SK-N-MC (cell line): Measurements from ENCODE around the gene LRCH1.

Experiments
- DNase-seq: peaks from one replicate; pipeline ENCODE4 v3.0.0-alpha.2; 2011; ENCODE audit warnings: low read depth, low spot score
- H3K27ac ChIP-seq: fragments of 200-600 bp; sonication (generic); 2 replicates; pipeline ENCODE4 v1.5.1; 2016; ENCODE audit warnings: mixed run types
- H3K36me3 ChIP-seq: fragments of 200-600 bp; sonication (generic); 2 replicates; pipeline ENCODE4 v1.6.1; 2017; ENCODE audit warnings: antibody characterized with exemption, low read length, mixed read lengths; ENCODE audit not compliant: insufficient read depth
- H3K4me3 ChIP-seq: fragments of 200-600 bp; sonication (generic); 2 replicates; pipeline ENCODE4 v1.5.1; 2016
- H3K9ac ChIP-seq: fragments of 200-600 bp; sonication (generic); 2 replicates; pipeline ENCODE4 v1.8.0; 2017; ENCODE audit warnings: mixed run types, mixed read lengths; ENCODE audit not compliant: insufficient read length
- H3K9me3 ChIP-seq: fragments of 200-600 bp; sonication (generic); 2 replicates; pipeline ENCODE4 v1.6.1; 2017; ENCODE audit warnings: low read depth, mild to moderate bottlenecking, antibody characterized with exemption, low read length, moderate library complexity, mixed read lengths
- EZH2 ChIP-seq: fragments of 200-600 bp; sonication (generic); IDR thresholded peaks from one replicate; pipeline ENCODE4 v1.6.1; 2017; ENCODE audit warnings: antibody characterized with exemption
- FOXP2 ChIP-seq: optimal IDR thresholded peaks from 2 replicates; pipeline ENCODE3; 2011; ENCODE audit warnings: mild to moderate bottlenecking, moderate library complexity; ENCODE audit not compliant: insufficient read depth; ENCODE audit errors: extremely low read length, control extremely low read depth
- POLR2AphosphoS5 ChIP-seq: IDR thresholded peaks from 2 replicates; pipeline ENCODE4 v1.6.1; 2012; ENCODE audit warnings: mild to moderate bottlenecking, low read depth, low read length, borderline replicate concordance

The LRCH1 gene

GRCh38 chr13:46643165-46643777, 90.3 kb downstream of the LRCH1 start:
- DNase-seq = no peak
- no peak overlapping the region for H3K27ac ChIP-seq
- H3K4me3 ChIP-seq = no peak overlapping the region
- TF ChIP-seq POLR2AphosphoS5 = no peak
- no peak for TF ChIP-seq EZH2
- TF ChIP-seq FOXP2 = no peak
- H3K9me3 ChIP-seq = no peaks in the 10 kb centered on the region
- no peak overlapping the region for H3K9ac ChIP-seq
- no peaks in the 10 kb centered on the region for H3K36me3 ChIP-seq

- no peaks in the 10 kb centered on the region for H3K9me3 ChIP-seq
- no peak for DNase-seq
- no peak overlapping the region for H3K27ac ChIP-seq
- no peak overlapping the region for H3K9ac ChIP-seq
- TF ChIP-seq POLR2AphosphoS5 (no peak), EZH2 (no peak), FOXP2 (no peak)
- H3K36me3 ChIP-seq = no peaks in the 10 kb centered on the region
- no peak overlapping the region for H3K4me3 ChIP-seq
Observed at GRCh38 chr13:46644816-46645215, 91.8 kb downstream of the LRCH1 start.

- Histone ChIP-seq H3K9me3 (no peaks in the 10 kb centered on the region), H3K27ac (no peak overlapping the region), H3K9ac (no peak overlapping the region), H3K36me3 (no peaks in the 10 kb centered on the region; the same call in 1 of the 2 replicates), H3K4me3 (no peak overlapping the region)
- no peak for DNase-seq
- TF ChIP-seq EZH2 (no peak), FOXP2 (no peak), POLR2AphosphoS5 (no peak)
Observed at GRCh38 chr13:46647512-46648065, 94.6 kb downstream of the LRCH1 start.

- Histone ChIP-seq H3K27ac (no peak overlapping the region), H3K36me3 (no peaks in the 10 kb centered on the region; the same call in 1 of the 2 replicates), H3K9ac (no peak overlapping the region), H3K4me3 (no peak overlapping the region), H3K9me3 (no peaks in the 10 kb centered on the region)
- TF ChIP-seq FOXP2 (no peak), POLR2AphosphoS5 (no peak), EZH2 (no peak)
- no peak for DNase-seq
Observed at GRCh38 chr13:46648166-46648607, 95.2 kb downstream of the LRCH1 start.

GRCh38 chr13:46649816-46650215, 96.8 kb downstream of the LRCH1 start:
- no peak for DNase-seq
- no peak overlapping the region for H3K9ac ChIP-seq
- TF ChIP-seq POLR2AphosphoS5 (no peak), FOXP2 (no peak), EZH2 (no peak)
- H3K4me3 ChIP-seq = no peak overlapping the region
- H3K27ac ChIP-seq = no peak overlapping the region
- no peaks in the 10 kb centered on the region for H3K9me3 ChIP-seq
- H3K36me3 ChIP-seq = no peaks in the 10 kb centered on the region; the same call in 1 of the 2 replicates

- H3K9me3 ChIP-seq = no peaks in the 10 kb centered on the region
- no peak for TF ChIP-seq FOXP2
- TF ChIP-seq POLR2AphosphoS5 = no peak
- TF ChIP-seq EZH2 = no peak
- DNase-seq = no peak
- H3K36me3 ChIP-seq = no peaks in the 10 kb centered on the region; the same call in 1 of the 2 replicates
- H3K4me3 ChIP-seq = peak overlapping the region; percentile 34
- peak overlapping the region; percentile 33; the same call in 1 of the 2 replicates for H3K27ac ChIP-seq
- H3K9ac ChIP-seq = no peak overlapping the region
Observed at GRCh38 chr13:46654951-46655350, 102.0 kb downstream of the LRCH1 start.

GRCh38 chr13:46655377-46656180, 102.6 kb downstream of the LRCH1 start:
- peak; percentile 28; the same call in 1 of the 2 replicates for TF ChIP-seq POLR2AphosphoS5
- no peak for TF ChIP-seq FOXP2
- no peak for TF ChIP-seq EZH2
- DNase-seq = peak; percentile 42
- no peaks in the 10 kb centered on the region; the same call in 1 of the 2 replicates for H3K36me3 ChIP-seq

GRCh38 chr13:46656786-46657185, 103.8 kb downstream of the LRCH1 start:
- no peaks in the 10 kb centered on the region for H3K9me3 ChIP-seq
- no peak for DNase-seq
- H3K27ac ChIP-seq = no peak overlapping the region
- no peak overlapping the region for H3K9ac ChIP-seq
- no peak overlapping the region for H3K4me3 ChIP-seq
- no peaks in the 10 kb centered on the region for H3K36me3 ChIP-seq
- TF ChIP-seq FOXP2 (no peak), POLR2AphosphoS5 (no peak), EZH2 (no peak)

More at GRCh38 chr13:46655377-46656180, 102.6 kb downstream of the LRCH1 start:
- peak overlapping the region; percentile 34 for H3K4me3 ChIP-seq
- no peak overlapping the region for H3K9ac ChIP-seq
- peak overlapping the region; percentile 33; the same call in 1 of the 2 replicates for H3K27ac ChIP-seq
- no peaks in the 10 kb centered on the region for H3K9me3 ChIP-seq
